Measurements from ENCODE around the gene CDC42BPB. TPM values are rescaled to one million over a fixed set of nuclear protein-coding genes. Genes with fewer than 3 reads are reported as not detected.
A peak's percentile ranks its signal among the peaks of the same experiment; 100 is the strongest.

The CDC42BPB gene
- total RNA-seq, 1 donor = 118 TPM

- peak; percentile 37 for DNase-seq (ENCODE audit: insufficient read length, low spot score, missing footprints)
- Histone ChIP-seq H3K4me1 (ENCODE audit: insufficient read depth, low read length) (peaks cover 16% of the 10 kb centered on the region), H3K9me3 (ENCODE audit: low read depth, low read length) (peaks cover 3% of the 10 kb centered on the region), H3K4me3 (ENCODE audit: insufficient read depth, low read length) (no peak overlapping the region), H4K20me1 (ENCODE audit: insufficient read depth, low read length) (peaks cover 32% of the 10 kb centered on the region), H3K36me3 (ENCODE audit: insufficient read depth, low read length) (peaks cover 64% of the 10 kb centered on the region), H3K79me2 (ENCODE audit: insufficient read depth, low read length) (peaks cover 44% of the 10 kb centered on the region), H2AFZ (ENCODE audit: low read length) (no peak overlapping the region), H3K27ac (ENCODE audit: low read depth, low read length) (no peak overlapping the region), H3K27me3 (ENCODE audit: insufficient read depth, low read length) (no peaks in the 10 kb centered on the region), H3K4me2 (ENCODE audit: insufficient read depth, low read length) (no peak overlapping the region)
- no peak for TF ChIP-seq CTCF (IDR thresholded peaks at IDR 0.05; ENCODE audit: extremely low read depth, low read depth, low read length)
Observed at GRCh38 chr14:102982852-102983470, 74.4 kb downstream of the CDC42BPB start.

- Histone ChIP-seq H3K36me3 (ENCODE audit: insufficient read depth, low read length) (peaks cover 74% of the 10 kb centered on the region), H3K27ac (ENCODE audit: low read depth, low read length) (no peak overlapping the region), H3K4me3 (ENCODE audit: insufficient read depth, low read length) (no peak overlapping the region), H4K20me1 (ENCODE audit: insufficient read depth, low read length) (peaks cover 19% of the 10 kb centered on the region), H3K27me3 (ENCODE audit: insufficient read depth, low read length) (no peaks in the 10 kb centered on the region), H3K4me1 (ENCODE audit: insufficient read depth, low read length) (peaks cover 8% of the 10 kb centered on the region), H3K9me3 (ENCODE audit: low read depth, low read length) (no peaks in the 10 kb centered on the region), H3K79me2 (ENCODE audit: insufficient read depth, low read length) (peaks cover 28% of the 10 kb centered on the region), H2AFZ (ENCODE audit: low read length) (no peak overlapping the region), H3K4me2 (ENCODE audit: insufficient read depth, low read length) (no peak overlapping the region)
- TF ChIP-seq CTCF (IDR thresholded peaks at IDR 0.05; ENCODE audit: extremely low read depth, low read depth, low read length) = no peak
- peak; percentile 83 for DNase-seq (ENCODE audit: insufficient read length, low spot score, missing footprints)
Observed at GRCh38 chr14:102980409-102980810, 76.9 kb downstream of the CDC42BPB start.

- Histone ChIP-seq H3K27ac (ENCODE audit: low read depth, low read length) (no peak overlapping the region), H3K9me3 (ENCODE audit: low read depth, low read length) (no peaks in the 10 kb centered on the region), H3K4me3 (ENCODE audit: insufficient read depth, low read length) (no peak overlapping the region), H4K20me1 (ENCODE audit: insufficient read depth, low read length) (peaks cover 15% of the 10 kb centered on the region), H3K79me2 (ENCODE audit: insufficient read depth, low read length) (peaks cover 23% of the 10 kb centered on the region), H3K4me1 (ENCODE audit: insufficient read depth, low read length) (peaks cover 8% of the 10 kb centered on the region), H3K27me3 (ENCODE audit: insufficient read depth, low read length) (no peaks in the 10 kb centered on the region), H3K4me2 (ENCODE audit: insufficient read depth, low read length) (no peak overlapping the region), H2AFZ (ENCODE audit: low read length) (no peak overlapping the region), H3K36me3 (ENCODE audit: insufficient read depth, low read length) (peaks cover 78% of the 10 kb centered on the region)
- no peak for DNase-seq (ENCODE audit: insufficient read length, low spot score, missing footprints)
- no peak for TF ChIP-seq CTCF (IDR thresholded peaks at IDR 0.05; ENCODE audit: extremely low read depth, low read depth, low read length)
Observed at GRCh38 chr14:102979406-102979805, 77.9 kb downstream of the CDC42BPB start.

- Histone ChIP-seq H3K36me3 (ENCODE audit: insufficient read depth, low read length) (peaks cover 85% of the 10 kb centered on the region), H3K79me2 (ENCODE audit: insufficient read depth, low read length) (peaks cover 12% of the 10 kb centered on the region), H2AFZ (ENCODE audit: low read length) (no peak overlapping the region), H3K4me3 (ENCODE audit: insufficient read depth, low read length) (no peak overlapping the region), H3K4me1 (ENCODE audit: insufficient read depth, low read length) (peaks cover 8% of the 10 kb centered on the region), H3K9me3 (ENCODE audit: low read depth, low read length) (no peaks in the 10 kb centered on the region), H3K27ac (ENCODE audit: low read depth, low read length) (no peak overlapping the region), H3K27me3 (ENCODE audit: insufficient read depth, low read length) (no peaks in the 10 kb centered on the region), H4K20me1 (ENCODE audit: insufficient read depth, low read length) (peaks cover 11% of the 10 kb centered on the region), H3K4me2 (ENCODE audit: insufficient read depth, low read length) (no peak overlapping the region)
- no peak for TF ChIP-seq CTCF (IDR thresholded peaks at IDR 0.05; ENCODE audit: extremely low read depth, low read depth, low read length)
- DNase-seq (ENCODE audit: insufficient read length, low spot score, missing footprints) = no peak
Observed at GRCh38 chr14:102977475-102977874, 79.9 kb downstream of the CDC42BPB start.
